Muscle of leg (tissue), 11 donors: Measurements from ENCODE around the gene HECTD1. TPM values are rescaled to one million over a fixed set of nuclear protein-coding genes. Genes with fewer than 3 reads are reported as not detected.
"Not testable (repeated sequence)": the region's sequence is repeated elsewhere in the genome, so short reads cannot be mapped to it uniquely, and the experiment has no call there.

Source experiments
- DNase-seq: peaks from one replicate; pipeline ENCODE4 v3.0.0; 2013
- H3K27ac ChIP-seq: one replicate; pipeline ENCODE4 v1.5.1; 2013; ENCODE audit warnings: mild to moderate bottlenecking, low read length, control low read depth
- H3K27me3 ChIP-seq: one replicate; pipeline ENCODE4 v1.6.1; 2013; ENCODE audit warnings: low read length; ENCODE audit not compliant: control insufficient read depth, insufficient read depth
- H3K36me3 ChIP-seq: one replicate; pipeline ENCODE4 v1.6.1; 2013; ENCODE audit warnings: low read length; ENCODE audit not compliant: control insufficient read depth, insufficient read depth
- H3K4me1 ChIP-seq: one replicate; pipeline ENCODE4 v1.6.1; 2013; ENCODE audit warnings: low read length; ENCODE audit not compliant: control insufficient read depth, insufficient read depth
- H3K4me3 ChIP-seq: one replicate; pipeline ENCODE4 v1.5.1; 2013; ENCODE audit warnings: low read length, control low read depth
- H3K9me3 ChIP-seq: replicated peaks from 2 replicates; pipeline ENCODE4 v1.6.1; 2013; ENCODE audit warnings: low read depth, low read length; ENCODE audit not compliant: control insufficient read depth
- WGBS: methylation state at CpG from one replicate; pipeline ENCODE4 v1.1.5; 2013; ENCODE audit warnings: missing lambda C conversion rate; ENCODE audit not compliant: insufficient coverage; 5-methylcytosine and 5-hydroxymethylcytosine counted together
- polyA plus RNA-seq, 8 donors: library from polyadenylated mRNA; unstranded; fragments of 120-200 nt; gene quantifications; one replicate each; pipeline versions ENCODE4 v1.2.1 to v1.2.3, GENCODE V29; 2013; ENCODE audit warnings: inconsistent platforms in 1 of 8, low replicate concordance in 1 of 8; ENCODE audit not compliant: insufficient read length in 8 of 8, insufficient read depth in 1 of 8
- total RNA-seq: library from RNA; stranded (reverse); fragments of 120-200 nt; gene quantifications from one replicate; pipeline ENCODE4 v1.2.4, GENCODE V29; 2013

HECTD1 gene
- total and polyA plus RNA-seq, 9 donors, result 85.5 to 149 (median 108) TPM

GRCh38 chr14:31080484-31080883 lies 127.1 kb downstream of the HECTD1 start:
- H3K27me3 ChIP-seq, result no peaks in the 10 kb centered on the region
- H3K9me3 ChIP-seq, result no peaks in the 10 kb centered on the region
- WGBS, result 73% methylated on average over 1 of the region's 4 CpGs
- no peak overlapping the region for H3K4me3 ChIP-seq
- H3K27ac ChIP-seq, result no peak overlapping the region
- peaks cover 2% of the 10 kb centered on the region for H3K4me1 ChIP-seq
- DNase-seq, result no peak
- peaks cover 12% of the 10 kb centered on the region for H3K36me3 ChIP-seq

GRCh38 chr14:31080056-31080455 lies 127.5 kb downstream of the HECTD1 start:
- H3K27me3 ChIP-seq, result no peaks in the 10 kb centered on the region
- no peak overlapping the region for H3K27ac ChIP-seq
- no peak overlapping the region for H3K4me3 ChIP-seq
- peaks cover 11% of the 10 kb centered on the region for H3K36me3 ChIP-seq
- WGBS, result no CpG with 5 or more reads among the region's 3 CpGs
- H3K9me3 ChIP-seq, result no peaks in the 10 kb centered on the region
- H3K4me1 ChIP-seq, result peaks cover 2% of the 10 kb centered on the region
- DNase-seq, result peak; percentile 22

- H3K9me3 ChIP-seq, result no peaks in the 10 kb centered on the region
- DNase-seq, result no peak
- WGBS, result no CpG with 5 or more reads among the region's 2 CpGs
- no peak overlapping the region for H3K27ac ChIP-seq
- H3K27me3 ChIP-seq, result no peaks in the 10 kb centered on the region
- peaks cover 2% of the 10 kb centered on the region for H3K4me1 ChIP-seq
- peaks cover 8% of the 10 kb centered on the region for H3K36me3 ChIP-seq
- no peak overlapping the region for H3K4me3 ChIP-seq
These were observed 128.8 kb downstream of the HECTD1 start for GRCh38 chr14:31078766-31079165.

GRCh38 chr14:31075144-31075543 lies 132.4 kb downstream of the HECTD1 start:
- Histone ChIP-seq H3K9me3 (no peaks in the 10 kb centered on the region), H3K4me3 (no peak overlapping the region), H3K27ac (no peak overlapping the region), H3K4me1 (no peaks in the 10 kb centered on the region), H3K27me3 (no peaks in the 10 kb centered on the region), H3K36me3 (peaks cover 12% of the 10 kb centered on the region)
- no peak for DNase-seq
- no CpG with 5 or more reads among the region's 2 CpGs for WGBS

GRCh38 chr14:31071151-31071550 lies 136.4 kb downstream of the HECTD1 start:
- peaks cover 13% of the 10 kb centered on the region for H3K36me3 ChIP-seq
- no peaks in the 10 kb centered on the region for H3K4me1 ChIP-seq
- H3K9me3 ChIP-seq, result no peaks in the 10 kb centered on the region
- no peak overlapping the region for H3K27ac ChIP-seq
- H3K4me3 ChIP-seq, result no peak overlapping the region
- WGBS, result no CpG with 5 or more reads among the region's 2 CpGs
- no peak for DNase-seq
- H3K27me3 ChIP-seq, result no peaks in the 10 kb centered on the region

GRCh38 chr14:31070431-31070830 lies 137.2 kb downstream of the HECTD1 start:
- H3K4me1 ChIP-seq, result no peaks in the 10 kb centered on the region
- H3K27me3 ChIP-seq, result no peaks in the 10 kb centered on the region
- no peak overlapping the region for H3K27ac ChIP-seq
- H3K9me3 ChIP-seq, result no peaks in the 10 kb centered on the region
- peaks cover 13% of the 10 kb centered on the region for H3K36me3 ChIP-seq
- H3K4me3 ChIP-seq, result no peak overlapping the region
- no peak for DNase-seq
- 80% methylated on average over 2 of the region's 5 CpGs for WGBS

- Histone ChIP-seq H3K4me1 (no peaks in the 10 kb centered on the region), H3K27me3 (no peaks in the 10 kb centered on the region), H3K27ac (no peak overlapping the region), H3K4me3 (no peak overlapping the region), H3K9me3 (no peaks in the 10 kb centered on the region), H3K36me3 (peaks cover 10% of the 10 kb centered on the region)
- DNase-seq, result no peak
- WGBS, result 93% methylated on average over 2 of the region's 3 CpGs
These were observed 138.2 kb downstream of the HECTD1 start for GRCh38 chr14:31069343-31069742.

GRCh38 chr14:31068235-31068634 lies 139.4 kb downstream of the HECTD1 start:
- H3K27me3 ChIP-seq, result no peaks in the 10 kb centered on the region
- H3K4me3 ChIP-seq, result no peak overlapping the region
- peaks cover 6% of the 10 kb centered on the region for H3K36me3 ChIP-seq
- no CpG with 5 or more reads among the region's 1 CpG for WGBS
- no peaks in the 10 kb centered on the region for H3K9me3 ChIP-seq
- no peak for DNase-seq
- H3K27ac ChIP-seq, result no peak overlapping the region
- no peaks in the 10 kb centered on the region for H3K4me1 ChIP-seq

GRCh38 chr14:31062908-31063307 lies 144.7 kb downstream of the HECTD1 start:
- H3K4me1 ChIP-seq, DNase-seq, H3K27ac ChIP-seq, H3K27me3 ChIP-seq, H3K9me3 ChIP-seq, H3K36me3 ChIP-seq, H3K4me3 ChIP-seq: not testable (repeated sequence)
- 100% methylated on average over 3 of the region's 8 CpGs for WGBS

- H3K36me3 ChIP-seq, result no peaks in the 10 kb centered on the region
- no peaks in the 10 kb centered on the region for H3K27me3 ChIP-seq
- H3K27ac ChIP-seq, result no peak overlapping the region
- H3K4me3 ChIP-seq, result no peak overlapping the region
- peaks cover 6% of the 10 kb centered on the region for H3K4me1 ChIP-seq
- 61% methylated on average over 3 of the region's 6 CpGs for WGBS
- no peaks in the 10 kb centered on the region for H3K9me3 ChIP-seq
- DNase-seq, result no peak
These were observed 147.2 kb downstream of the HECTD1 start for GRCh38 chr14:31060253-31060875.
